LHCN-M2 (cell line): ENCODE results near the gene IRAK1. TPM values are rescaled to one million over a fixed set of nuclear protein-coding genes. Genes with fewer than 3 reads are reported as not detected.

ENCODE experiments used
- DNase-seq: peaks from one replicate; pipeline ENCODE4 v3.0.0-alpha.2; 2012; ENCODE audit warnings: low read depth
- total RNA-seq: library from RNA; depleted of rRNA; stranded (reverse); fragments of >200 nt; gene quantifications from 2 replicates; pipeline ENCODE4 v1.2.3, GENCODE V29; 2014

Gene IRAK1
- total RNA-seq, 1 experiment from 2014 or later, result 135 TPM

- DNase-seq, result peak; percentile 12
Observed at GRCh38 chrX:154020536-154021115, 924 bp upstream of the IRAK1 start.

DNA sequence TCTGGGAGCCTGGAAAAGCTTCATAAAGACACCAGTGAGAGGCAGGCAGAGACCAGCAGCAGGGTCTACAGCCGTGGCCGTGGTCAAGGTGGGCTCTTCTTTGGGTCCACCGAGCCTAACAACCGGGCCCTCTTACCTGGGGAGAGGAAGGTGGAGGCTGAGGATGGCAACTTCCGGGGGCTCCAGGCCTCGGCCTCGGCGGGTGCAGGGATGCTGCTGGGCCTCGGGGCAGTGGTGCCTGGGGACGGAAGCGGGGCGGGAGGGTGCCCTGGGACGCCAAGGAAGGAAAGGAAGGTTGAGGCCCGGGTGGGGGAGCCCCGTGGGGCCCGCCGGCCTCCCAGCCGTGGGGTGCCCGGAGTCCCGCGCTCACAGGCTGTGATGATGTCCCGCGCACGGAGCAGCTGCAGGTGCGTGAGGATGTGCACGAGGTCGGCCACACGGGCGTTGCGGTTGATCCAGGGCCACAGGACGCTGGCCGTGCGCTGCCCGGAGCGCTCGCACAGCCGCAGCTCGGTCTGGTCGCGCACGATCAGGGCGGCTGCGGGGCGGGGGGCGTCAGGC is 561 bp downstream of the IRAK1 start:
- no peak for DNase-seq

- DNase-seq, result no peak
Observed at GRCh38 chrX:154018518-154019060, 1.1 kb downstream of the IRAK1 start.

DNA sequence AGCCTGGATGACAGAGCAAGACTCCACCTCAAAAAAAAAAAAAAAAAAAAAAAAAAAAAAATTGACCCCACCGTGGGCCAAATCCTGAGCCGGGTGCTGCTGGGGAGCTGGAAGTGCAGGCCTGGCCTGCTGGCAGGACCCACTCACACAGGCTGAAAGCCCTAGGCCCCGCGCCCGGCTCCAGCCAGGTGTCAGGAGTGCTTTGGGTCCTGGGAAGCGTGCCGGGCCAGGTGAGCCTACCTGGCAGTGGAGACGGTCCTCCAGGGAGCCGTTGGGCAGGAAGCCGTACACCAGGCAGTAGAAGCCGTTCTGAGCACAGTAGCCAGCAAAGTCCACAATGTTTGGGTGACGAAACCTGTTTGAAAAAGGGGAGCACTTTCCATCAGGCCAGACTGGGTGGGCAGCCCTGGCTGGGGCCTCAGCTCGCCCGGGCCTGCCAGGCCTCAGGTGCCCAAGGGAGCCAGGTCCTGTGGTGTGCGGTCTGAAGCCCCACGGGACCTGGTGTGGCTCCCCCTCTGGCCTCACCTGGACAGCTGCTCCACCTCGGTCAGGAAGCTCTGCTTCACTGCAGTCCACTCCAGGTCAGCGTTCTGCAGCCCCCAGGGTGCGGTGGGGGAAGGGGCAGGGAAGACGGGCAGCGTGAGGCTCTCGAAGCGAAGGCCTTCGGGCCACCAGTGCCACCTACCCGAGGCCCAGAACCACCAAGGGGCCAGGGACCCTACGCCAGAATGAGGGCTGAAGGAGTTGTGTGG is 1.8 kb downstream of the IRAK1 start:
- no peak for DNase-seq

DNA sequence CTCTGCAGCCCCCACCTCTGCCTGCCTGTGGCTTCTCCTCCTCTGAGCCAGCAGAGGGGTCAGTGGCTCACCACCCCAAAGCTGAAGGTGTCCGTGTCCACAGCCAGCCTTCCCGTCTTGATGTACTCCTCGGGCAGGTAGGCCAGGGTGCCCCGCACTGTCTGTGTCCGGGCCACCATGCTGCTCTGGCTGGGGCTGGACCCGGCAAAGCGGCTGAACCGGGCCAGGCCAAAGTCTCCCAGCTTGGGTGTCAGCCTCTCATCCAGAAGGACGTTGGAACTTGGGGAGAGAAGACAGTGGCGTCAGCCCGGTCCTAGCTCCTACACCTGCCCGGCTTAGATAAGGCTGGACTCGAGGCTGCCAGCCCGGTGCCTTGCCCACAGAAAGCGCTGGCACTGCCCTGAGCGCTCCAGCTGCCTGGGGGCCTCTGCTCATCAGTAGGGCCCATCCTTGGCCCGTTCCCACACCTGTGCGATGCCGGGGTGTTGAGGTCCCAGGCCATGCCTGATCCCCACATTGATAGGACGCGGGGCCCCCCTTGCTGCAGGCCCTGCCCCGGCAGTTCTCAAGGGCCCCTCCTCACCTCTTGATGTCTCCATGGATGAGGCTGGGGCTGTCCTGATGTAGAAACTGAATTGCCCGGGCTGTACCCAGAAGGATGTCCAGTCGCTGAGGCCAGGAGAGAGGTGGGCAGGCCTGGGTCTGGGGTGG is 3.2 kb downstream of the IRAK1 start:
- DNase-seq, result no peak

DNA sequence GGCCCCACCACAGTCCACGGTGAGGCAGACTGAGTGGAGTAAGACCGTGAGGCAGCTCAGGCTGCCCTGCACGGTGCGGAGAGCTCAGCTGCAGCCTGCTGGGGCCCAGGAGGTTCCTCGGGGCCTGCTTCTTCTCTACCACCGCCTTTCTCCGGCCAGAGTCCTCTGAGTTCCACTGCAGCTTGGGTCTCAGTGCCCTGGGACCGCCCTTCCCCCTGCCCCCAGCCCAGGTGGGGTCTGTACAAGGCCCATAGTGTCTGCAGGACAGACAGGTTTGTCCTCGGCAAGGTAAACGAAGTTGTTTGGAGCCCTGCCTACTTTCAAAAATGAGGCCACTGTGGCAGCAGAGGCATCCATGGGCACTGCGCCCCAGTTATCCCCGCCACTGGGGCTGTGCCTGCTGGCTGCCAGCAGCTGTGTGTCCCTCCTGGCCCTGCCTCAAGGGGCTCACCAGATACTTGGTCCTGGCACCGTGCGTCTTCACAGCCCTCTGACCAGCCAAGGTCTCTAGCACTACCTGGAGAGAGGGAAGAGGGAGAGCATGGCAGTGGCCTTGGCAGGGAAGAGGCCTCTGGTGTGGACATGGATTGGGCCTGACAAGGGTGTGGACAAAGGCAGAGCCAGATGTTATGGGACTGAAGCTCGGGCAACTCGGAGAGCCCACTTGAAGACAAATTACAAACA is 4.0 kb downstream of the IRAK1 start:
- no peak for DNase-seq

DNA sequence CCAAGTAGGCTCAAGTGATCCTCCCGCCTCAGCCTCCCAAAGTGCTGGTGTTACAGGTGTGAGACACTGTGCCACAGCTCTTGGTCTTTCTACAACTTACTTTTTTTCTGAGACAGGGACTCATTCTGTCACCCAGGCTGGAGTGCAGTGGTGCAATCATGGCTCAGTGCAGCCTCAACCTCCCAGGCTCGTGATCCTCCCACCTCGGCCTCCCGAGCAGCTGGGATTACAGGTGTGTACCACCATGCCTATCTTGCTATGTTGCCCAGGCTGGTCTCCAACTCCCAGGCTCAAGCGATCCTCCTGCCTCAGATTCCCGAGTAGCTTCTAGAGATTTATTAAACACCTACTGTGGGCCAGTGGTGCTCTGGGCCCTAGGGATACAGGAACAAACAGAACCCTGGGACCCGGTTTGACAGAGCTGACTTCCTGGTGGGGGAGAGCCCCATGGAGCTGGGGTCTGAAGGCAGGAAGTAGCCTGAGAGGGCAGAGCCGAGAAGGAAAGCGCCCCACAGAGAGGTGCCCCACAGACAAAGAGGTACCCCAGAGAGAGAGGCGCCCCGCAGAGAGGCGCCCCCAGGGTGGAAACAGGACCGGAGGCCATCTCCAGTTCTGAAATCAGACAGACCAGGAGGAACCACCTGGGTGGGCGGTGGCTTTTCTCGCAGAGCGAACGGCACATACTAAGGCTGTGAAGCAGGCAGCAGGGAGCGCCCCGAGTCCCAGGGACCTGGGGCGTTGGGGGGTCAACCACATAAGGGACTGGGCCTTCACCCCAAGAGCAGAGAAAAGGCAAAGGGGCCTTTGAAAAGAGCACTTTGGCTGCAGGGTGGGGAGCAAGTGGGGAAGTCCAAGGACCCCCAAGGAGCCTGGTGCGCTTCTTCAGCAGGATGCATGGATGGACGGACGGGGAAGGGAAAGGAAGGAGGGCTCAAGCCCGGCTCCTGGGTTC is 5.0 kb downstream of the IRAK1 start:
- DNase-seq, result no peak

DNA sequence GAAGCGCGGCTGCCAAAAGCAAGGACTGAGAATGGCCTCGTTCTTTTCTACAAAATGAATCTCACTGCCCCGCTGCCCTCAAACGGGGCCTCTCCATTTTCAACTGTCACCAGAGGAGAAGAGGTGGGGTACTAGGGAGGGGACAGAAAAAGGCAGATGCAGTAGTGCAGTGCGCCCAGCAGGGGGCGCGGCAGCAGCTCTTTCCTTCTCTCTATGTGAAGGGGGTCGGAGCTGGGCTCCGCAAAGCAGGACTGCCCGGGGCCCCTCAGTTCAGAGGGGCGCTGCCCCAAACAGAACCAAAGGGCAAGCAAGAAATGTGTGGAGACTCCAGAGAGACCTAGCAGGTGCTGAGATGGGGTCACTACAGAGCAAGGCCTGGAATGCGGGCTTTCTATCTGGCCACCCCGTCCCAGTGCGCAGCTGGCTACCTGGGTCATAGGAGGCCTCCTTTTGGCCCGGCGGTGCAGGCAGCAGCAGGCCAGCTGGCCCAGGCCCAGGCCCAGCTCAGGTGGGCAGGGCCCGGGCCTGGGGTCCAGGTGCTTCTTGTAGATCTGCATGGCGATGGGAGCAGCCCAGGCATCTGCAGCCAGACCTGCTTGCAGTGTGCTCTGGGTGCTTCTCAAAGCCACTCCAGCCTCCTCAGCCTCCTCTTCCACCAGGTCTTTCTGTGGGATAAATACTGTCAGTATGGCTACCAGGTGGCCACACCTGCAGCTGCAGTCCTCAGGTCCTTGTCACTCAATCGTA is 5.9 kb downstream of the IRAK1 start:
- DNase-seq, result no peak

- no peak for DNase-seq
Observed at GRCh38 chrX:154013001-154013421, 6.7 kb downstream of the IRAK1 start.

GRCh38 chrX:154012336-154012991 is 7.2 kb downstream of the IRAK1 start:
- DNase-seq, result no peak

- no peak for DNase-seq
Observed at GRCh38 chrX:154011376-154012335, 8.0 kb downstream of the IRAK1 start.

DNA sequence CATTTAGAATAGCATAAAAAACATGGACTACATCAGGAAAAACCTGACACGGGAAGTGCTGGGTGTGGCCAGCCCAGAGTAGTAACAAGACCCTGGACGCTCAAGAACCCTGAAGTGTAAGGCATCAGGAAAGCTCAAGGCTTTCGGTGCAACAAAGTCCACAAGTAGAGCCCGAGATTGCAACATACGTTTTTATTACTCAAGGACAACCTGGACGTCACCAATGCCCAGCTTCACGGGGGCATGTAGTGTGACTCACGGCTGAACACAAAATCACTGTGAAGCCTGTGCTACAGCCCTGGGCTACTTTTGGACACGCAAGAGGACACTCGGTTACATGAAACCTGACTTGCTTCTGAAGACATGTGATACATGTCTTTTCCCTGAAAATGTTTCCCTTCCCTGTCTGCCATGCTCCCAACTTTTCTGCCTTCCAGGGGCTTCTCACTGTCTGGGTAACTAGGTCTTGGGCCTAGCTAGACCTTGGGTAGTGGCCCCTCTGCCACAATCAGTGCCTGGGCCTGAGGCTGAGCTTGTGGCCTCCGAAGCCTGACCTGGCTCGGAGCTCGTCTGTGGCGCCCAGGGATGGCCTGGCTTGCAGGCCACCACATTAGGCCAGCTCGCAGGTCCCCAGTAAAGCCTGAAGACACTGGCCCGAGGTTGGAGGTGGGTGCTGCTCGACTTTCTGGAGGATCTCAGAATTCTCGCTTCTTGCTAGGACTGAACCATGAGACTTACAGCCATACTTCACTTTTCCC is 9.2 kb downstream of the IRAK1 start:
- peak; percentile 30 for DNase-seq

- no peak for DNase-seq
Observed at GRCh38 chrX:154008521-154008920, 11.2 kb downstream of the IRAK1 start.

DNA sequence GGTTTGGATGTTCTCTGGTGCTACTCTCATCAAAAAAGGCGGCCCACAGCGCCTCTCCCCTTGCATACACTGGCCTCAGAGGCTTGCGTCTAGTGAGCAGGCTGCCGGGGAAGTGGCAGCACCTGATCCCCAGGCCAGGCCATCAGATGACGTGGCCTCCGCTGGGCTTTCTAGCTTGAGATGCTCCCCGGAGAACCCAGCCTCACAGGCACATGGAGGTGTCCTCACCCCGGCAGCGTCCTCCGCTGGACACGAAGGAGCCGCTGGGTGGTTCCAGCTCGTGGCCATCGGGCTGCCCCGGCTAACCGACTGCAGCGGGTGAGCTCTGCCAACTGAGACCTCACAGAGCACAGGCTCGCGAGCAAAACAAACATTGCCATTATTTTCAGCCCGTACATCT is 12.8 kb downstream of the IRAK1 start:
- no peak for DNase-seq

GRCh38 chrX:154004315-154004714 is 15.4 kb downstream of the IRAK1 start:
- DNase-seq, result no peak

GRCh38 chrX:154002215-154002719 is 17.4 kb downstream of the IRAK1 start:
- peak; percentile 87 for DNase-seq

GRCh38 chrX:154000051-154000450 is 19.7 kb downstream of the IRAK1 start:
- no peak for DNase-seq
